ENCODE results near the gene PPP1R14C.

DNA sequence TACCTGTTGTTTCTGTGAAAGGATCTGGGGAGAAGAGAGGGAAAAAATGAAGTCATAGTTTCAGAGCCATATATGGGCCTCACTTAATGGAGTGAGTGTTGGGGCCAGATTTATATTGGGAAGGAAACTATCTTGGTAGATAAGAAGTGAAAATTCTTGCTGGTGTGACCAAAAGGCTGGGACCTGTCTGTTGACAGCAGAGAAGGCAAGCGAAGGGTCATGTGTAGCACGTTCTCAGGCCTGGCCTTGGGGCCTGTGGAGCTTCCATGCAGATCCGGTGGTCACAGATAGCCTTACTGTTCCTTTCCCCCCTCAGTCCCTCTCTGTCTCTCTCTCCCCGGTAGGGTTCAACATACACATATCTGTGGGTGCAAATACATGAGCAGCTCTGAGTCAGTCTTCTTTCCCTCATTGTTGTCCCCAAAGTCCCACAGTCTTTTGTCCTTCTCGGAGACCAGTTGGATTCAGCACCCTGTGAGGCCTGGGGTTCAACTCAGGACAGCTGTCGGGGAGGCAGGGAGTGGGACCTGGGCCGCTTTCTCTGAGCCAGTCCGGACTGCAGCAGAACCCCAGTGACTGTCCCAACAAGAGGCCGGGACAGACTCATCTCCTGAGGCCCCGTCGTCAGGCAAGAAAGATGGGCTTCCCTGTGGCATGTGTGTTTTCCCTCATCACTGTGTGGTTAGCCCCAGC lies 34.6 kb downstream of the PPP1R14C start:
- TF ChIP-seq, protein P1, sequence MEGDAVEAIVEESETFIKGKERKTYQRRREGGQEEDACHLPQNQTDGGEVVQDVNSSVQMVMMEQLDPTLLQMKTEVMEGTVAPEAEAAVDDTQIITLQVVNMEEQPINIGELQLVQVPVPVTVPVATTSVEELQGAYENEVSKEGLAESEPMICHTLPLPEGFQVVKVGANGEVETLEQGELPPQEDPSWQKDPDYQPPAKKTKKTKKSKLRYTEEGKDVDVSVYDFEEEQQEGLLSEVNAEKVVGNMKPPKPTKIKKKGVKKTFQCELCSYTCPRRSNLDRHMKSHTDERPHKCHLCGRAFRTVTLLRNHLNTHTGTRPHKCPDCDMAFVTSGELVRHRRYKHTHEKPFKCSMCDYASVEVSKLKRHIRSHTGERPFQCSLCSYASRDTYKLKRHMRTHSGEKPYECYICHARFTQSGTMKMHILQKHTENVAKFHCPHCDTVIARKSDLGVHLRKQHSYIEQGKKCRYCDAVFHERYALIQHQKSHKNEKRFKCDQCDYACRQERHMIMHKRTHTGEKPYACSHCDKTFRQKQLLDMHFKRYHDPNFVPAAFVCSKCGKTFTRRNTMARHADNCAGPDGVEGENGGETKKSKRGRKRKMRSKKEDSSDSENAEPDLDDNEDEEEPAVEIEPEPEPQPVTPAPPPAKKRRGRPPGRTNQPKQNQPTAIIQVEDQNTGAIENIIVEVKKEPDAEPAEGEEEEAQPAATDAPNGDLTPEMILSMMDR (IDR thresholded peaks at IDR 0.05), result no peak
- no peak for TF ChIP-seq EZH2 (IDR thresholded peaks at IDR 0.05)
- TF ChIP-seq EZH2phosphoT487 (IDR thresholded peaks at IDR 0.05), result no peak

All from neural progenitor cell (in vitro differentiated cells).